Femur (tissue), 1 donor: ENCODE measurements around the gene ZRANB1.

Experiments
- DNase-seq: peaks from one replicate; pipeline ENCODE4 v3.0.0-alpha.2; 2017

Gene ZRANB1

DNA sequence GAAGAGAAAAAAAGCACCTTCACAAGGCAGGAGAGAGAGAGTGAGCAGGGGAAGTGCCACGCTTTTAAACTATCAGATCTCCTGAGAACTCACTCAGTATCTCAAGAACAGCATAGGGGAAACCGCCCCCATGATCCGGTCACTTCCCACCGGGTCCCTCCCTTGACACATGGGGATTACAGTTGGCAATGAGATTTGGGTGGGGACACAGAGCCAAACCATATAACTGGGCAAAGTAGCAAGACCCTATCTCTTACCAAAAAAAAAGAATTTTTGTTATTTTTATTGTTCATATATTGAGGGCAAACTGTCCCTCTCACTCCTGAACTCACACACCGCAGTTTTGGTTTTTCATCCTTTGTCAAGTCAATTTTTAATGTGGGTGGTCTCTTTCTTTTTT is 18.2 kb upstream of the ZRANB1 start:
- no peak for DNase-seq

- no peak for DNase-seq
Measured at GRCh38 chr10:124926548-124926947, 15.4 kb upstream of the ZRANB1 start.

- no peak for DNase-seq
Measured at GRCh38 chr10:124928087-124928486, 13.8 kb upstream of the ZRANB1 start.

GRCh38 chr10:124928545-124928944 is 13.4 kb upstream of the ZRANB1 start:
- no peak for DNase-seq

DNA sequence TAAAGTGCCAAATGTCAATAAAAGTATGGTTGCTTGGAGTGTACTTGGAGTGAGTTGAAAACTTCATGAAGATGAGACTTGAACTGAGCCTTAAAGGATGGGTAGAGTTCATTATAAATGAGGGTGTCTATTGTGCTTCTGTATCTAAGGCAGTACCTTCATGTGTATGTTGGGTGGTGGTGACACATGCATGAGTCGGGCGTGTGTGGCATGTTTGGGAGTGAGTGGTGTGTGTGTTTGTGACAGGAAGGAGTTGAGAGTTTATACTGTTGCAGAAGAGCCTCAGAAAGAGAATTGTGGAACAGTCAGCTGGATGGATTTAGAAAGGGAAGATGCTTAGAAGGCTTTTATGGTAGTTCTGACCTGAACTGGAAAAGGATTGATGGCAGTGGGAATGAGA is 6.0 kb upstream of the ZRANB1 start:
- DNase-seq = no peak

- DNase-seq = no peak
Measured at GRCh38 chr10:124936813-124937212, 5.1 kb upstream of the ZRANB1 start.

DNA sequence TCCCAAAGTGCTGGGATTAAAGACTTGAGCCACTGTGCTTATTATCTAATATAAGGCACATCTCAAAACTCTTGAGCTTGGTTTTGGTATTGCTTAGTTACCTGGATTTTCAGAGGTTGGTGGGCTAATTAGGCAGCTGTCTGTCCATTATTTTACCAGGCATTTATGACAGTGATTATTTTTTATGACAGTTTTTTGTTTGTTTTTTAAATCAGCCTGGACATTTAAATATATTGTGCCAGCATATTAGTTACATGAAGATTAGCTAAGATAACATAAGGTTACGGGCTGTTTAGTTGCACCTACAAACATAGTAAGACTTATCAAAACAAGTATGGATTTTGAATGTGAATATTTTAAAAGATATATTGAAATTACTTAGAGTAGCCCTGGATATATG is 2.6 kb upstream of the ZRANB1 start:
- DNase-seq = no peak

DNA sequence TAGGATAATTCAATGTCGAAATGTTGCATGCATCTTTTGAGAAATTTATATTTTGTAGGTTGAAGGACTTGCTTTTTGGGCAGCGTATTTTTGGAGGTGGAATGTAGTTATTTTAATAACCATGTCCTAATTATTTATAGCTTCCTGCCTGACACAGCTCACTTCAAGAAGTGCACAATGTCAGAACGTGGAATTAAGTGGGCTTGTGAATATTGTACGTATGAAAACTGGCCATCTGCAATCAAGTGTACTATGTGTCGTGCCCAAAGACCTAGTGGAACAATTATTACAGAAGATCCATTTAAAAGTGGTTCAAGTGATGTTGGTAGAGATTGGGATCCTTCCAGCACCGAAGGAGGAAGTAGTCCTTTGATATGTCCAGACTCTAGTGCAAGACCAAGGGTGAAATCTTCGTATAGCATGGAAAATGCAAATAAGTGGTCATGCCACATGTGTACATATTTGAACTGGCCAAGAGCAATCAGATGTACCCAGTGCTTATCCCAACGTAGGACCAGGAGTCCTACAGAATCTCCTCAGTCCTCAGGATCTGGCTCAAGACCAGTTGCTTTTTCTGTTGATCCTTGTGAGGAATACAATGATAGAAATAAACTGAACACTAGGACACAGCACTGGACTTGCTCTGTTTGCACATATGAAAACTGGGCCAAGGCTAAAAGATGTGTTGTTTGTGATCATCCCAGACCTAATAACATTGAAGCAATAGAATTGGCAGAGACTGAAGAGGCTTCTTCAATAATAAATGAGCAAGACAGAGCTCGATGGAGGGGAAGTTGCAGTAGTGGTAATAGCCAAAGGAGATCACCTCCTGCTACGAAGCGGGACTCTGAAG is 620 bp downstream of the ZRANB1 start:
- no peak for DNase-seq

GRCh38 chr10:124943301-124944092 is 1.6 kb downstream of the ZRANB1 start:
- DNase-seq = no peak

GRCh38 chr10:124944982-124945381 is 3.1 kb downstream of the ZRANB1 start:
- no peak for DNase-seq

- no peak for DNase-seq
Measured at GRCh38 chr10:124946945-124947344, 5.0 kb downstream of the ZRANB1 start.

GRCh38 chr10:124949543-124949942 is 7.6 kb downstream of the ZRANB1 start:
- no peak for DNase-seq

GRCh38 chr10:124952123-124952522 is 10.2 kb downstream of the ZRANB1 start:
- DNase-seq = no peak

DNA sequence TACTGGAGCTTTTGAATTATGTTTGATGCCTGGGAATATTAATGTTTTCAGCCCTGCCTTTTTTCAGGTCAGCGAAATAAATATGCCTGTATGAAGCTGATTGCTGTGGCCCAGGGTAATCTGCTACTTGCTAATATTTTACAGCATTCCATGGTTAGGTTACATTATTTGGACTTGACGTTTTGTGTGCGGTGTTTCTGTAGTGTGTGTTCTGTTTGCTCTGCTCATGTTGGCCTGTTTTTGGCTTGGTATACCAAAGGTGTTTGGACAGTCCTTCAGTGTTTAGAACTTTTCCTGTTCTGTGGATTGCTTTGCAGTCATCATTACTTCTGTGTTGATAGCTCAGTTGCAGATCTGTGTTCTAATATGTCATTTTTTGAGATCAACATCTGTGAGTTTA is 11.5 kb downstream of the ZRANB1 start:
- no peak for DNase-seq

DNA sequence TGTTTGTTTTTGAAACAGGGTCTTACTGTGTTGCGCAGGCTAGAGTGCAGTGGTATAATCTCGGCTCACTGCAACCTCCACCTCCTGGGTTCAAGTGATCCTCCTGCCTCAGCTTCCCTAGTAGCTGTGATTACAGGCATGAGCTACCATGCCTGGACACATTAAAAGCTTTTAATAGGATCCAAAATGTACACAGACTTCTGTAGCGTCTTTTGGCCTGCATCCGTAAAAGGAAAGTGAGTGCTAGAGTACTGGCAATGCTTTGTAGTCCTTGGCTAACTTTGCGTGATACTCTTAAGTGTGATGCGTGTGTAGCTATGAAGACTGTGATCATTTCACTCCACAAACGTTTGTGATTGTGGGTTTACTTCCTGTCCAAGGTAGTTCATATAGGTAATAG is 13.3 kb downstream of the ZRANB1 start:
- DNase-seq = no peak

DNA sequence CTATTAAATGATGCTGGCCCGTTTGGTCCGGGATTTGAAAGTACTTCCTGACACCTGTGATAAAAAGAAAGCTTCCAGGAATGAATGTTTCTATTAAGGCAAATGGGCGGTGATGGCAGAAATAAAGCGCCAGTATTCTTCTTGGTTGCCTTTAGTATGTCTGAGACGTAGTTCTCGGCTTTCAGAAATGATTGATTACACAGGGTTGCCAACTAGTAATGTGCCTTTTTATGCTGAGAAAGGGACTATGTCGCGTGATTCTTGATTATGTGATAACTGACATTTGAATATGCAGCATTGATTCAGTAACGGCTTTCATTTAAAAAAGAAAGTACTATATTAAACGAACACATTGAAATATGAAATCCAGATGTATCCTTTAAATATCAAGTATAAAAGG is 13.9 kb downstream of the ZRANB1 start:
- no peak for DNase-seq

DNA sequence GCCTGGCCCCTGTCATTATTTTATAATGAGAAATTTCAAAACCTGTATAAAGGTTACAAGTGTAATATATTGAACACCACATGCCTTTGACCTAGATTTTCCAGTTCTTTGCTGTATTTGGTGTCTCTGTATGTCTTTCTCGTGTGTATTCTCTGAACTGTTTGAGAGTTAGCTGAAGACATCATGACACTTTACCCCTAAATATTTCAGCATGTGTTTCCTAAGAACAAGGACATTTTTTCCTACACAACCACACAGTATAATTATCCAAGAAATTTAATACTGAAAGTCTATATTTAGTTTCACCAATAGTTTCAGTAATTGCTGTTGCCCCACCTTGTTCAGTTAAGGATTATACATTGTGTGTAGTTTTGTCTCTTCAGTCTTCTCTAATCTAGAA is 14.8 kb downstream of the ZRANB1 start:
- no peak for DNase-seq

GRCh38 chr10:124957404-124957947 is 15.6 kb downstream of the ZRANB1 start:
- no peak for DNase-seq

DNA sequence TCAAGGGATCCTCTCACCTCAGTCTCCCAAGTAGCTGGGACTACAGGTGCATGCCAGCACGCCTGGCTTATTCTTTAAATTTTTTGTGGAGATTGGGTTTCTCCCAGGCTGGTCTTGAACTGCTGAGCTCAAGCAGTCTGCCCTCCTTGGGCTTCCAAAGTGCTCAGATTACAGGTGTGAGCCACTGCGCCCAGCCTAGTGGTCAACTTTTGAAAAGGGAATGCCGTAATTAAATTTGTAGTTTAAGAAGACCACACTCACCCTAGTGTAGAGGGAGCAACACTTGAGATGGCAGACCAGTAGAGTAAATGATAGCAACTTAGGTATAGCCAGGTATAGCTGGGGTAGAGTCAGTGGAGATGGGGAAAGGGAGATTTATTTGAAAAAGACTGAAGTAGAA is 17.6 kb downstream of the ZRANB1 start:
- no peak for DNase-seq

DNA sequence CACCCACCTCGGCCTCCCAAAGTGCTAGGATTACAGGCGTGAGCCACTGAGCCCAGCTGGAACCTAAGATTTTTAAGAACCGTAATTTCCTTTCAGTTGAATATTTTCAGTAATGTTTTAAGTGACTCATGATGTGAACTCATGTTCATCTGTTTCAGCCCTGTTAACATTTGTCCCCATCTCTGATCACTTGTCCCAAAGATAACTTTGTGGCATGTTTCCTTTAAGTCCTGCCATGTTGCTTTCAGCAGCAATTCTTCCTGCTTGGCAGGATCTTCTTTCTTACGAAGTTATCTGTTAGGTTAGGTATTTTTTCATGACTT is 19.3 kb downstream of the ZRANB1 start:
- no peak for DNase-seq

GRCh38 chr10:124962421-124962820 is 20.5 kb downstream of the ZRANB1 start:
- no peak for DNase-seq

GRCh38 chr10:124963866-124964720 is 22.2 kb downstream of the ZRANB1 start:
- DNase-seq = no peak

DNA sequence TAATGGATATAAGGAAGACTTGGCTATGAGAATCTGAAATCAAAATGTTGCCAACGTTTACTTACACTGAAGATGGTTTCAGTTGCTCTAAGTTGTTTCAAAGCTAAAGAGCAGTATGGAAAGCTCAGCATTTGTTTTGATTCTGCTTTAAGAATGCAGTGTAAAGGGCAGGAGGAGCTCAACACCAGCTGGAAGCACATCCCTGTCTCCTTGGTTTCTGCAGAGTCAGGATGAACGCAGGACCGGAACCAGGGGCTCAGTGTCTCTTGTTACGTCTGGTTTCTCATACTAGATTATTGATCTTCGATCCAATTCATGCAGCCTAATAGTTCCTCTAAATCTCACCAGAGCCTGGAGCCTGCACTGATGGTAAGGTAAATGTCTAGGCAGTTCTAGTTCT is 24.1 kb downstream of the ZRANB1 start:
- DNase-seq = no peak
